K562 (cell line): ENCODE measurements around the gene MTO1. TPM values are rescaled to one million over a fixed set of nuclear protein-coding genes. Genes with fewer than 3 reads are reported as not detected.

ENCODE experiments used
- CCAR2 ChIP-seq: fragments of 200-400 bp; formaldehyde crosslinking; IDR thresholded peaks from 2 replicates; pipeline ENCODE4 v1.6.1; 2017; ENCODE audit warnings: mild to moderate bottlenecking, low read depth, low read length
- FOSL1 ChIP-seq: fragments of 200-800 bp; sonication (Bioruptor generic); conservative IDR thresholded peaks from 2 replicates; pipeline ENCODE4 v1.6.1; 2016; ENCODE audit warnings: missing genetic modification characterization, missing compliant biosample characterization
- HSF4 ChIP-seq: fragments of 250-450 bp; sonication (Bioruptor Pico); IDR thresholded peaks from 2 replicates; pipeline ENCODE4 v2.1.2; 2022; ENCODE audit warnings: mild to moderate bottlenecking, moderate library complexity, borderline replicate concordance
- MED1 ChIP-seq: sonication (generic); formaldehyde crosslinking; IDR thresholded peaks from 2 replicates; pipeline ENCODE4 v1.8.1; 2023; ENCODE audit warnings: missing genetic modification reagents, borderline replicate concordance
- PCBP2 ChIP-seq: fragments of 200-400 bp; formaldehyde crosslinking; IDR thresholded peaks from 2 replicates; pipeline ENCODE4 v1.6.1; 2018; ENCODE audit warnings: low read length, low read depth, mild to moderate bottlenecking, moderate library complexity; ENCODE audit not compliant: poor library complexity, severe bottlenecking
- ZNF217 ChIP-seq: sonication (generic); formaldehyde crosslinking; IDR thresholded peaks from 2 replicates; pipeline ENCODE4 v1.8.0; 2022; ENCODE audit warnings: mild to moderate bottlenecking, missing genetic modification reagents
- ZSCAN32 ChIP-seq: fragments of 450-650 bp; formaldehyde crosslinking; IDR thresholded peaks from 2 replicates; pipeline ENCODE4 v1.4.0; 2020; ENCODE audit warnings: mild to moderate bottlenecking, moderate library complexity
- polyA plus RNA-seq, 8 experiments: library from polyadenylated mRNA; depleted of rRNA in 4 of 8; stranded (reverse) in 5 of 8; unstranded in 3 of 8; fragments of >200 nt; fragmentation: Nextera tagmentation in 2 of 8; fragmentation: Illumina TruSeq in 1 of 8; extraction: Ambion mirVana in 2 of 8; extraction: Trizol in 1 of 8; gene quantifications; 2 replicates each; pipeline versions ENCODE4 v1.2.1 to v1.2.3, GENCODE V29; 2011 to 2014; ENCODE audit warnings: inconsistent platforms in 1 of 8, missing spikeins in 1 of 8
- total RNA-seq, 7 experiments: library from RNA; depleted of rRNA in 6 of 7; stranded (reverse); fragments of >200 nt in 6 of 7; fragmentation: Illumina TruSeq in 2 of 7; extraction: Trizol in 2 of 7; gene quantifications; 2 replicates each; pipeline versions ENCODE4 v1.2.1 to v1.2.3, GENCODE V29; 2011 to 2021; ENCODE audit warnings: low replicate concordance in 1 of 7
- TF ChIP-seq, protein P1 (sequence below): fragments of 450-650 bp; IDR thresholded peaks from 2 replicates; pipeline ENCODE4 v1.6.1; 2016; ENCODE audit warnings: low read depth
- TF ChIP-seq, protein P2 (sequence below): fragments of 250-450 bp; sonication (Bioruptor Pico); IDR thresholded peaks from 2 replicates; pipeline ENCODE4 v1.4.0; 2020
- TF ChIP-seq, protein P3 (sequence below): fragments of 250-450 bp; sonication (Bioruptor Pico); IDR thresholded peaks from 2 replicates; pipeline ENCODE4 v1.8.0; 2022; ENCODE audit warnings: moderate library complexity, mild to moderate bottlenecking, inconsistent platforms
- TF ChIP-seq, protein P4 (sequence below): sonication (generic); formaldehyde crosslinking; IDR thresholded peaks from 2 replicates; pipeline ENCODE4 v1.8.1; 2023; ENCODE audit warnings: mild to moderate bottlenecking, missing genetic modification reagents
- TF ChIP-seq, protein P5 (sequence below): fragments of 450-650 bp; IDR thresholded peaks from 2 replicates; pipeline ENCODE4 v1.7.1; 2018; ENCODE audit warnings: mild to moderate bottlenecking, low read depth; ENCODE audit not compliant: partially characterized antibody

The MTO1 gene
- total and polyA plus RNA-seq, 9 of the 15 experiments (the other 6 are each of a cell fraction or from before 2014, with no cell fraction given): 33.4 to 62.3 (median 50.6) TPM

DNA sequence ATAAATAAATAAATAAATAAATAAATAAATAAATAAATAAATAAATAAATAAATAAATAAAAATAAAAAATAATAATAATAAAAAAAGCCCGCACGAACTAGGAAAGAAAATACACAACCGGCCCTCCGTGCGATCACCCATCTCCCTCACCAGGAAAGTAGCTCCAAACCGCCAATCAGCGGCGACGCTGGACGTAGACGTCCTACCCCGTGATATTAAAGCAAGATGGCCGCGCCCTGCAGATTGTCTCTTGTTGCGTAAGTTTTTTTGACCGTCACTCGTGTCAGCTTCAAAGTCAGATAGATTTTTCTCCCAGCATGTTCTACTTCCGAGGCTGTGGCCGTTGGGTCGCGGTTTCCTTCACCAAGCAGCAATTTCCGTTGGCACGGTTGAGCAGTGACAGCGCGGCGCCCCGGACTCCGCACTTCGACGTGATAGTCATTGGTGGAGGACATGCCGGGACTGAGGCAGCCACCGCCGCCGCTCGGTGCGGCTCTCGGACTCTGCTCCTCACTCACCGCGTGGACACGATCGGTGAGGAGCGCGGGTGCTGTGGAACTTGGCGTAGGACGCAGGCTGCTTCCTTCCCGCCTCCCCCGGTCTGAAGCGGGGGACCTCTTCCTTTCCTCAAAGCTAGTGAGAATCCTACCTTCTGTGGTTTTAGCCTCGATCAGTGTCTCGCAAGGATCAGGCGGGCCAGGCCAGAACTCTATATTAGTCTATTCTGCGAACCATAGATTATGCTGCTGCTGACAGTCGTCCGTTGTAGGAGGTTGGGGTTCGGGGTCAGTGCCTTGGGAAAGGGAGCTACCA, at the start of gene MTO1 (continued):
- TF ChIP-seq, protein P1, sequence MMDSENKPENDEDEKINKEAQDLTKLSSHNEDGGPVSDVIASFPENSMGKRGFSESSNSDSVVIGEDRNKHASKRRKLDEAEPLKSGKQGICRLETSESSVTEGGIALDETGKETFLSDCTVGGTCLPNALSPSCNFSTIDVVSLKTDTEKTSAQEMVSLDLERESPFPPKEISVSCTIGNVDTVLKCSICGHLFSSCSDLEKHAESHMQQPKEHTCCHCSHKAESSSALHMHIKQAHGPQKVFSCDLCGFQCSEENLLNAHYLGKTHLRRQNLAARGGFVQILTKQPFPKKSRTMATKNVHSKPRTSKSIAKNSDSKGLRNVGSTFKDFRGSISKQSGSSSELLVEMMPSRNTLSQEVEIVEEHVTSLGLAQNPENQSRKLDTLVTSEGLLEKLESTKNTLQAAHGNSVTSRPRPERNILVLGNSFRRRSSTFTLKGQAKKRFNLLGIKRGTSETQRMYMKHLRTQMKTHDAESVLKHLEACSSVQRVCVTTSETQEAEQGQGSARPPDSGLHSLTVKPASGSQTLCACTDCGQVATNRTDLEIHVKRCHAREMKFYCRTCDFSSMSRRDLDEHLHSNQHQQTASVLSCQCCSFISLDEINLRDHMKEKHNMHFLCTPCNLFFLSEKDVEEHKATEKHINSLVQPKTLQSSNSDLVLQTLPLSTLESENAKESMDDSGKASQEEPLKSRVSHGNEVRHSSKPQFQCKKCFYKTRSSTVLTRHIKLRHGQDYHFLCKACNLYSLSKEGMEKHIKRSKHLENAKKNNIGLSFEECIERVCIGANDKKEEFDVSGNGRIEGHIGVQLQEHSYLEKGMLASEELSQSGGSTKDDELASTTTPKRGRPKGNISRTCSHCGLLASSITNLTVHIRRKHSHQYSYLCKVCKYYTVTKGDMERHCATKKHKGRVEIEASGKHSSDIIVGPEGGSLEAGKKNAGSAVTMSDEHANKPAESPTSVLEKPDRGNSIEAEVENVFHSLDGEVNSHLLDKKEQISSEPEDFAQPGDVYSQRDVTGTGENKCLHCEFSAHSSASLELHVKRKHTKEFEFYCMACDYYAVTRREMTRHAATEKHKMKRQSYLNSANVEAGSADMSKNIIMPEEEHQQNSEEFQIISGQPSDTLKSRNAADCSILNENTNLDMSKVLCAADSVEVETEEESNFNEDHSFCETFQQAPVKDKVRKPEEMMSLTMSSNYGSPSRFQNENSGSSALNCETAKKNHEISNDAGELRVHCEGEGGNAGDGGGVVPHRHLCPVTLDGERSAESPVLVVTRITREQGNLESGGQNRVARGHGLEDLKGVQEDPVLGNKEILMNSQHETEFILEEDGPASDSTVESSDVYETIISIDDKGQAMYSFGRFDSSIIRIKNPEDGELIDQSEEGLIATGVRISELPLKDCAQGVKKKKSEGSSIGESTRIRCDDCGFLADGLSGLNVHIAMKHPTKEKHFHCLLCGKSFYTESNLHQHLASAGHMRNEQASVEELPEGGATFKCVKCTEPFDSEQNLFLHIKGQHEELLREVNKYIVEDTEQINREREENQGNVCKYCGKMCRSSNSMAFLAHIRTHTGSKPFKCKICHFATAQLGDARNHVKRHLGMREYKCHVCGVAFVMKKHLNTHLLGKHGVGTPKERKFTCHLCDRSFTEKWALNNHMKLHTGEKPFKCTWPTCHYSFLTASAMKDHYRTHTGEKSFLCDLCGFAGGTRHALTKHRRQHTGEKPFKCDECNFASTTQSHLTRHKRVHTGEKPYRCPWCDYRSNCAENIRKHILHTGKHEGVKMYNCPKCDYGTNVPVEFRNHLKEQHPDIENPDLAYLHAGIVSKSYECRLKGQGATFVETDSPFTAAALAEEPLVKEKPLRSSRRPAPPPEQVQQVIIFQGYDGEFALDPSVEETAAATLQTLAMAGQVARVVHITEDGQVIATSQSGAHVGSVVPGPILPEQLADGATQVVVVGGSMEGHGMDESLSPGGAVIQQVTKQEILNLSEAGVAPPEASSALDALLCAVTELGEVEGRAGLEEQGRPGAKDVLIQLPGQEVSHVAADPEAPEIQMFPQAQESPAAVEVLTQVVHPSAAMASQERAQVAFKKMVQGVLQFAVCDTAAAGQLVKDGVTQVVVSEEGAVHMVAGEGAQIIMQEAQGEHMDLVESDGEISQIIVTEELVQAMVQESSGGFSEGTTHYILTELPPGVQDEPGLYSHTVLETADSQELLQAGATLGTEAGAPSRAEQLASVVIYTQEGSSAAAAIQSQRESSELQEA: no peak
- peak; percentile 55; the same call in 1 of the 2 replicates for TF ChIP-seq ZSCAN32 (CRISPR knock-in tag)
- TF ChIP-seq, protein P2, sequence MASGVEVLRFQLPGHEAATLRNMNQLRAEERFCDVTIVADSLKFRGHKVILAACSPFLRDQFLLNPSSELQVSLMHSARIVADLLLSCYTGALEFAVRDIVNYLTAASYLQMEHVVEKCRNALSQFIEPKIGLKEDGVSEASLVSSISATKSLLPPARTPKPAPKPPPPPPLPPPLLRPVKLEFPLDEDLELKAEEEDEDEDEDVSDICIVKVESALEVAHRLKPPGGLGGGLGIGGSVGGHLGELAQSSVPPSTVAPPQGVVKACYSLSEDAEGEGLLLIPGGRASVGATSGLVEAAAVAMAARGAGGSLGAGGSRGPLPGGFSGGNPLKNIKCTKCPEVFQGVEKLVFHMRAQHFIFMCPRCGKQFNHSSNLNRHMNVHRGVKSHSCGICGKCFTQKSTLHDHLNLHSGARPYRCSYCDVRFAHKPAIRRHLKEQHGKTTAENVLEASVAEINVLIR: no peak
- TF ChIP-seq, protein P3, sequence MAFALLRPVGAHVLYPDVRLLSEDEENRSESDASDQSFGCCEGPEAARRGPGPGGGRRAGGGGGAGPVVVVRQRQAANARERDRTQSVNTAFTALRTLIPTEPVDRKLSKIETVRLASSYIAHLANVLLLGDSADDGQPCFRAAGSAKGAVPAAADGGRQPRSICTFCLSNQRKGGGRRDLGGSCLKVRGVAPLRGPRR: no peak; the same call in 1 of the 2 replicates
- TF ChIP-seq CCAR2: no peak
- no peak for TF ChIP-seq PCBP2
- TF ChIP-seq FOSL1 (tag): no peak
- no peak for TF ChIP-seq ZNF217 (CRISPR knock-in tag)
- TF ChIP-seq, protein P4, sequence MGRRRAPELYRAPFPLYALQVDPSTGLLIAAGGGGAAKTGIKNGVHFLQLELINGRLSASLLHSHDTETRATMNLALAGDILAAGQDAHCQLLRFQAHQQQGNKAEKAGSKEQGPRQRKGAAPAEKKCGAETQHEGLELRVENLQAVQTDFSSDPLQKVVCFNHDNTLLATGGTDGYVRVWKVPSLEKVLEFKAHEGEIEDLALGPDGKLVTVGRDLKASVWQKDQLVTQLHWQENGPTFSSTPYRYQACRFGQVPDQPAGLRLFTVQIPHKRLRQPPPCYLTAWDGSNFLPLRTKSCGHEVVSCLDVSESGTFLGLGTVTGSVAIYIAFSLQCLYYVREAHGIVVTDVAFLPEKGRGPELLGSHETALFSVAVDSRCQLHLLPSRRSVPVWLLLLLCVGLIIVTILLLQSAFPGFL (CRISPR knock-in tag): no peak
- TF ChIP-seq HSF4 (CRISPR knock-in tag): no peak
- TF ChIP-seq, protein P5, sequence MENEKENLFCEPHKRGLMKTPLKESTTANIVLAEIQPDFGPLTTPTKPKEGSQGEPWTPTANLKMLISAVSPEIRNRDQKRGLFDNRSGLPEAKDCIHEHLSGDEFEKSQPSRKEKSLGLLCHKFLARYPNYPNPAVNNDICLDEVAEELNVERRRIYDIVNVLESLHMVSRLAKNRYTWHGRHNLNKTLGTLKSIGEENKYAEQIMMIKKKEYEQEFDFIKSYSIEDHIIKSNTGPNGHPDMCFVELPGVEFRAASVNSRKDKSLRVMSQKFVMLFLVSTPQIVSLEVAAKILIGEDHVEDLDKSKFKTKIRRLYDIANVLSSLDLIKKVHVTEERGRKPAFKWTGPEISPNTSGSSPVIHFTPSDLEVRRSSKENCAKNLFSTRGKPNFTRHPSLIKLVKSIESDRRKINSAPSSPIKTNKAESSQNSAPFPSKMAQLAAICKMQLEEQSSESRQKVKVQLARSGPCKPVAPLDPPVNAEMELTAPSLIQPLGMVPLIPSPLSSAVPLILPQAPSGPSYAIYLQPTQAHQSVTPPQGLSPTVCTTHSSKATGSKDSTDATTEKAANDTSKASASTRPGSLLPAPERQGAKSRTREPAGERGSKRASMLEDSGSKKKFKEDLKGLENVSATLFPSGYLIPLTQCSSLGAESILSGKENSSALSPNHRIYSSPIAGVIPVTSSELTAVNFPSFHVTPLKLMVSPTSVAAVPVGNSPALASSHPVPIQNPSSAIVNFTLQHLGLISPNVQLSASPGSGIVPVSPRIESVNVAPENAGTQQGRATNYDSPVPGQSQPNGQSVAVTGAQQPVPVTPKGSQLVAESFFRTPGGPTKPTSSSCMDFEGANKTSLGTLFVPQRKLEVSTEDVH: no peak
- TF ChIP-seq MED1 (CRISPR knock-in tag): no peak
